K562 (cell line): Measurements from ENCODE around the gene KLHDC10. TPM values are rescaled to one million over a fixed set of nuclear protein-coding genes. Genes with fewer than 3 reads are reported as not detected.
A peak's percentile ranks its signal among the peaks of the same experiment; 100 is the strongest.

Experiments used
- ATAC-seq: fragments of 200-7000 bp; cut with Tn5 transposase; 3 replicates; pipeline ENCODE4 v1.9.1; 2020; ENCODE audit warnings: moderate library complexity
- BruUV-seq: library from RNA; stranded (reverse); fragments of 400-500 nt; replicated peaks from 2 replicates; lab custom pipeline; 2021; lab: Mats Ljungman, UMichigan
- CTCF ChIA-PET: fragments of 300-600 bp; formaldehyde crosslinking; extraction: SDS; loops from one replicate; lab custom pipeline; 2021; ENCODE audit warnings: low intra/inter-chr PET ratio; lab: Yijun Ruan, JAX
- POLR2A ChIA-PET: fragments of 300-600, 350-650 bp; sonication (Branson Sonifier 250); formaldehyde crosslinking; extraction: SDS; loops from one replicate; lab custom pipeline; 2021; ENCODE audit warnings: antibody characterized with exemption, inconsistent platforms; lab: Yijun Ruan, JAX
- DNase-seq, 4 experiments: peaks; one replicate each; pipeline versions ENCODE4 v3.0.0 to v3.0.0-alpha.2; 2011 to 2018; ENCODE audit warnings: low spot score in 3 of 4, mixed read lengths in 3 of 4; ENCODE audit errors: extremely low read depth in 1 of 4
- FAIRE-seq: peaks from 2 replicates; lab custom pipeline; 2011; peaks lifted over from hg19 to GRCh38; lab: Jason Lieb, UNC
- H2AFZ ChIP-seq: 2 replicates; pipeline ENCODE4 v1.6.0; 2011; ENCODE audit warnings: low read depth, low read length, control low read depth, inconsistent platforms
- H3K27ac ChIP-seq: fragments of 200-600 bp; 3 replicates; pipeline ENCODE4 v1.8.0; 2011; ENCODE audit warnings: low read depth, mild to moderate bottlenecking, control low read depth, inconsistent platforms, low read length, moderate library complexity, mixed read lengths; ENCODE audit errors: extremely low read depth
- H3K27me3 ChIP-seq, 2 experiments: fragments of 300-600 bp in 1 of 2; 2 replicates in 1 of 2; 3 replicates in 1 of 2; pipeline versions ENCODE4 v1.6.0 to v1.8.0; 2011; ENCODE audit warnings: inconsistent platforms in 2 of 2, low read length in 2 of 2, mild to moderate bottlenecking in 1 of 2, mixed read lengths in 1 of 2, moderate library complexity in 1 of 2; ENCODE audit not compliant: control insufficient read depth in 2 of 2, insufficient read depth in 2 of 2
- H3K36me3 ChIP-seq: fragments of 300-600 bp; 3 replicates; pipeline ENCODE4 v1.8.0; 2011; ENCODE audit warnings: mild to moderate bottlenecking, low read length, inconsistent platforms; ENCODE audit not compliant: control insufficient read depth, insufficient read depth
- H3K4me1 ChIP-seq, 2 experiments: fragments of 200-600 bp in 1 of 2; replicated peaks in 1 of 2; 2 replicates in 1 of 2; 3 replicates in 1 of 2; pipeline versions ENCODE4 v1.5.1 to v1.8.0; 2011; ENCODE audit warnings: inconsistent platforms in 2 of 2, low read length in 2 of 2, mild to moderate bottlenecking in 1 of 2, mixed read lengths in 1 of 2, moderate library complexity in 1 of 2; ENCODE audit not compliant: control insufficient read depth in 2 of 2, insufficient read depth in 2 of 2
- H3K4me2 ChIP-seq: 2 replicates; pipeline ENCODE4 v1.6.1; 2011; ENCODE audit warnings: low read length, control low read depth, inconsistent platforms, mixed read lengths; ENCODE audit not compliant: insufficient read depth
- H3K4me3 ChIP-seq: fragments of 200-600 bp; sonication (generic), shearing (Covaris generic); 2 replicates; pipeline ENCODE4 v1.5.1; 2016; ENCODE audit warnings: control low read depth, inconsistent platforms
- H3K79me2 ChIP-seq: fragments of 200-600 bp; 3 replicates; pipeline ENCODE4 v1.8.0; 2011; ENCODE audit warnings: low read length, inconsistent platforms; ENCODE audit not compliant: control insufficient read depth, insufficient read depth
- H3K9ac ChIP-seq, 2 experiments: 2 replicates each; pipeline versions ENCODE4 v1.6.0 to v1.6.1; 2011; ENCODE audit warnings: low read depth in 2 of 2, low read length in 2 of 2, control low read depth in 1 of 2, inconsistent platforms in 1 of 2, mild to moderate bottlenecking in 1 of 2, mixed read lengths in 1 of 2; ENCODE audit not compliant: insufficient read depth in 1 of 2
- H3K9me1 ChIP-seq: one replicate; pipeline ENCODE4 v1.6.0; 2011; ENCODE audit warnings: inconsistent platforms, mild to moderate bottlenecking, low read length, moderate library complexity; ENCODE audit not compliant: control insufficient read depth, insufficient read depth
- H3K9me3 ChIP-seq: replicated peaks from 2 replicates; pipeline ENCODE4 v1.5.1; 2011; ENCODE audit warnings: low read depth, low read length, inconsistent platforms; ENCODE audit not compliant: control insufficient read depth, insufficient read depth
- H4K20me1 ChIP-seq: replicated peaks from 2 replicates; pipeline ENCODE4 v1.6.1; 2011; ENCODE audit warnings: low read length, inconsistent platforms, mixed read lengths; ENCODE audit not compliant: control insufficient read depth, insufficient read depth
- ETS1 ChIP-seq: conservative IDR thresholded peaks from 2 replicates; pipeline ENCODE4 v1.6.1; 2011; ENCODE audit warnings: low read depth, mild to moderate bottlenecking, low read length; ENCODE audit not compliant: control insufficient read depth
- HMBOX1 ChIP-seq: sonication (generic); IDR thresholded peaks from 2 replicates; pipeline ENCODE4 v1.6.1; 2016
- KHSRP ChIP-seq: fragments of 450-650 bp; IDR thresholded peaks from 2 replicates; pipeline ENCODE4 v1.6.1; 2017
- U2AF2 ChIP-seq: fragments of 200-400 bp; formaldehyde crosslinking; optimal IDR thresholded peaks from 2 replicates; pipeline ENCODE3; 2017; ENCODE audit warnings: low read depth, mild to moderate bottlenecking, low read length
- ZFP30 ChIP-seq: fragments of 250-450 bp; sonication (Bioruptor Pico); IDR thresholded peaks from 2 replicates; pipeline ENCODE4 v1.8.0; 2022; ENCODE audit warnings: moderate library complexity, mild to moderate bottlenecking, inconsistent platforms, borderline replicate concordance
- ZKSCAN8 ChIP-seq: fragments of 200-800 bp; sonication (Bioruptor generic); IDR thresholded peaks from 2 replicates; pipeline ENCODE4 v1.6.1; 2016; ENCODE audit warnings: missing genetic modification characterization, missing compliant biosample characterization
- ZNF253 ChIP-seq: fragments of 250-450 bp; sonication (Bioruptor Pico); conservative IDR thresholded peaks from 2 replicates; pipeline ENCODE4 v1.6.1; 2021; ENCODE audit warnings: mild to moderate bottlenecking
- ZNF316 ChIP-seq: fragments of 450-650 bp; IDR thresholded peaks from 2 replicates; pipeline ENCODE4 v1.6.1; 2016
- ZNF592 ChIP-seq: fragments of 450-650 bp; IDR thresholded peaks from 2 replicates; pipeline ENCODE4 v1.6.1; 2017; ENCODE audit warnings: antibody characterized with exemption, mild to moderate bottlenecking
- ZNF766 ChIP-seq: fragments of 200-800 bp; sonication (Bioruptor generic); conservative IDR thresholded peaks from 2 replicates; pipeline ENCODE4 v1.6.1; 2016; ENCODE audit warnings: missing genetic modification characterization, missing compliant biosample characterization
- ZNF77 ChIP-seq: fragments of 250-450 bp; sonication (Bioruptor Pico); IDR thresholded peaks from 2 replicates; pipeline ENCODE4 v1.5.0; 2020
- WGBS: fragments of 100-300 bp; shearing (Covaris generic); methylation state at CpG from one replicate; pipeline ENCODE4 v1.1.6; 2016; ENCODE audit warnings: low coverage, mixed read lengths; ENCODE audit not compliant: insufficient coverage; ENCODE audit errors: missing lambda C conversion rate; 5-methylcytosine and 5-hydroxymethylcytosine counted together
- in situ Hi-C: fragments of 300-500 bp; cut with MboI; formaldehyde crosslinking; loops from 4 replicates; pipeline ENCODE4 v1.15.0; 2018; ENCODE audit warnings: inconsistent platforms, mixed read lengths
- intact Hi-C: fragments of 100-400 bp; cut with micrococcal nuclease; formaldehyde crosslinking; loops from 2 replicates; pipeline ENCODE4 v1.14.2; 2022
- polyA plus RNA-seq, 8 experiments: library from polyadenylated mRNA; depleted of rRNA in 4 of 8; stranded (reverse) in 5 of 8; unstranded in 3 of 8; fragments of >200 nt; fragmentation: Nextera tagmentation in 2 of 8; fragmentation: Illumina TruSeq in 1 of 8; extraction: Ambion mirVana in 2 of 8; extraction: Trizol in 1 of 8; gene quantifications; 2 replicates each; pipeline versions ENCODE4 v1.2.1 to v1.2.3, GENCODE V29; 2011 to 2014; ENCODE audit warnings: inconsistent platforms in 1 of 8, missing spikeins in 1 of 8
- total RNA-seq, 7 experiments: library from RNA; depleted of rRNA in 6 of 7; stranded (reverse); fragments of >200 nt in 6 of 7; fragmentation: Illumina TruSeq in 2 of 7; extraction: Trizol in 2 of 7; gene quantifications; 2 replicates each; pipeline versions ENCODE4 v1.2.1 to v1.2.3, GENCODE V29; 2011 to 2021; ENCODE audit warnings: low replicate concordance in 1 of 7
- TF ChIP-seq, protein P1 (sequence below): sonication (generic); formaldehyde crosslinking; IDR thresholded peaks from 2 replicates; pipeline ENCODE4 v1.8.1; 2023; ENCODE audit warnings: mild to moderate bottlenecking, missing genetic modification reagents

Gene KLHDC10
- total and polyA plus RNA-seq, 9 of the 15 experiments (the other 6 are each of a cell fraction or from before 2014, with no cell fraction given) = 9.8 to 80.5 (median 31.4) TPM

DNA sequence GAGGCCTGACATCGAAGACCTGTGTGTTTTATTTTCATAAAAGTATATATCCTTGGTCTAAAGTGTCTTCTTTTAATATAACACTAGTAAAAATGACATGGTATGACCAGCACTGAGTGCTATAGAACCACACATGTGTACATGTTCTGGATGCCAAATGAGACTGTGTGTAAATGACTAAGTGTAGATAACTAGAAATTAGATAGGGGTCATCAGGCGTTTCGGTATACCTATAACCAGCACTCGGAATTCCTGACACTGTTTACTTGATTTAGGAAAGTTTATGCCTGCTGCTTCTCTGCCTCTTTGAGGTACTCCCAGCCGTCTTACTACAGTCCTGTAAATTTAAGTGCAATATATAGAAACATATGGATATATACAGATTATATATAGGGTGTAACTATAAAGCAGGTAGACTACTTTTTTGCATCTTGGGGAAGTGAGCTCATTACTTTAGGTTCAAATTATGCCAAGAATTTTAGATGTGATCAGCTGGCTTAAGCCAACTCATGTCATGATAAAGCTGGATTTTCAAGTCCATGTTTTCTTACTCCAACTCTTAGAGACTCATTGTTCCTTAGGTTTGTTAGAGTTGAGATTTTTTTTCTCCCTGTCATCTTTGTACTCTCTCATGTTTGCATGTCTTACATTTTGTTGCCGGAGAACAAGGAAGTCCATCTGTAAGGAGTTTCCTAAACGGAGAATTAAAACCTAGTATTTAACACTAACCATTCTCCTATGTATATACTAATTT is 62.9 kb downstream of the KLHDC10 start:
- no peak for FAIRE-seq
- TF ChIP-seq ZKSCAN8 (CRISPR knock-in tag) (no peak), ZNF592 (0 out of 2 replicates have a peak, but pooled peaks have one; percentile 19), U2AF2 (no peak), HMBOX1 (peak; percentile 80), ZFP30 (no peak), ETS1 (no peak), ZNF253 (no peak), KHSRP (no peak), ZNF316 (no peak), ZNF766 (peak; percentile 14; the same call in 1 of the 2 replicates), ZNF77 (CRISPR knock-in tag) (no peak)
- TF ChIP-seq, protein P1, sequence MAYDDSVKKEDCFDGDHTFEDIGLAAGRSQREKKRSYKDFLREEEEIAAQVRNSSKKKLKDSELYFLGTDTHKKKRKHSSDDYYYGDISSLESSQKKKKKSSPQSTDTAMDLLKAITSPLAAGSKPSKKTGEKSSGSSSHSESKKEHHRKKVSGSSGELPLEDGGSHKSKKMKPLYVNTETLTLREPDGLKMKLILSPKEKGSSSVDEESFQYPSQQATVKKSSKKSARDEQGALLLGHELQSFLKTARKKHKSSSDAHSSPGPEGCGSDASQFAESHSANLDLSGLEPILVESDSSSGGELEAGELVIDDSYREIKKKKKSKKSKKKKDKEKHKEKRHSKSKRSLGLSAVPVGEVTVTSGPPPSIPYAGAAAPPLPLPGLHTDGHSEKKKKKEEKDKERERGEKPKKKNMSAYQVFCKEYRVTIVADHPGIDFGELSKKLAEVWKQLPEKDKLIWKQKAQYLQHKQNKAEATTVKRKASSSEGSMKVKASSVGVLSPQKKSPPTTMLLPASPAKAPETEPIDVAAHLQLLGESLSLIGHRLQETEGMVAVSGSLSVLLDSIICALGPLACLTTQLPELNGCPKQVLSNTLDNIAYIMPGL (CRISPR knock-in tag) = no peak

More for the DNA sequence above, 62.9 kb downstream of the KLHDC10 start:
- H3K9me1 ChIP-seq = no peaks in the 10 kb centered on the region
- H3K27ac ChIP-seq = peak overlapping the region; percentile 89
- ATAC-seq (peak; percentile 6), DNase-seq (peak in 1 of 4 experiments; percentile 23)
- POLR2A ChIA-PET = interaction anchor here (1.0 to 5.5 kb wide), 5 partner anchors 9 to 36 kb away, joined by 3 to 48 read pairs (median 8); no protein-coding TSS in a partner anchor
- peaks cover 36 to 79% of the 10 kb centered on the region in 2 experiments for H3K4me1 ChIP-seq
- H3K4me2 ChIP-seq = peak overlapping the region; percentile 60
- no peak overlapping the region for H3K4me3 ChIP-seq
- WGBS = 30% methylated on average over 7 of the region's 7 CpGs
- in situ Hi-C loops = no loop called here
- no peaks in the 10 kb centered on the region for H3K27me3 ChIP-seq
- peak overlapping the region in 1 of 2 experiments; percentile 32; a peak in 2 of 4 replicates for H3K9ac ChIP-seq
- H3K36me3 ChIP-seq = peaks cover 82% of the 10 kb centered on the region
- no peak overlapping the region for H2AFZ ChIP-seq
- peaks cover 39% of the 10 kb centered on the region; the same call in 2 of the 3 replicates for H3K79me2 ChIP-seq
- CTCF ChIA-PET = no interaction called here
- no peaks in the 10 kb centered on the region for H4K20me1 ChIP-seq
- intact Hi-C loops = no loop called here
- no peaks in the 10 kb centered on the region for H3K9me3 ChIP-seq
- BruUV-seq = no TSS peak
